H1 (cell line): Measurements from ENCODE around the gene TWIST2. TPM values are rescaled to one million over a fixed set of nuclear protein-coding genes. Genes with fewer than 3 reads are reported as not detected.

Source experiments
- CTCF ChIA-PET: fragments of 300-600 bp; sonication (Branson Sonifier 250); formaldehyde crosslinking; loops from one replicate; lab custom pipeline; 2021; ENCODE audit not compliant: partially characterized antibody; lab: Charles Lee
- POLR2A ChIA-PET: fragments of 300-600 bp; sonication (Branson Sonifier 250); formaldehyde crosslinking; loops from one replicate; lab custom pipeline; 2021; ENCODE audit warnings: inconsistent platforms; ENCODE audit not compliant: partially characterized antibody; lab: Charles Lee
- DNase-seq, 2 experiments: peaks; one replicate each; pipeline versions ENCODE4 v3.0.0 to v3.0.0-alpha.2; 2010 to 2022; ENCODE audit warnings: low spot score in 2 of 2, low read depth in 1 of 2, mixed read lengths in 1 of 2
- FAIRE-seq: peaks from 2 replicates; lab custom pipeline; 2011; peaks lifted over from hg19 to GRCh38; lab: Jason Lieb, UNC
- H2AFZ ChIP-seq: 2 replicates; pipeline ENCODE4 v1.8.1; 2012; ENCODE audit warnings: low read length, inconsistent platforms
- H2AK5ac ChIP-seq: 2 replicates; pipeline ENCODE4 v1.6.1; 2013; ENCODE audit warnings: low read depth, low read length
- H2BK120ac ChIP-seq: replicated peaks from 2 replicates; pipeline ENCODE3; 2013; ENCODE audit warnings: low read depth, low read length, inconsistent platforms
- H2BK12ac ChIP-seq: 2 replicates; pipeline ENCODE4 v1.6.1; 2013; ENCODE audit warnings: low read depth, low read length
- H2BK15ac ChIP-seq: 2 replicates; pipeline ENCODE4 v1.6.1; 2013; ENCODE audit warnings: low read length
- H2BK20ac ChIP-seq: 2 replicates; pipeline ENCODE4 v1.6.1; 2013; ENCODE audit warnings: low read length
- H2BK5ac ChIP-seq: 2 replicates; pipeline ENCODE4 v1.6.1; 2013; ENCODE audit warnings: low read depth, low read length
- H3K14ac ChIP-seq: 2 replicates; pipeline ENCODE4 v1.6.1; 2013; ENCODE audit warnings: inconsistent platforms; ENCODE audit not compliant: insufficient read length
- H3K18ac ChIP-seq: 2 replicates; pipeline ENCODE4 v1.6.1; 2013; ENCODE audit warnings: low read length; ENCODE audit errors: extremely low read depth
- H3K23ac ChIP-seq: 2 replicates; pipeline ENCODE4 v1.6.1; 2013; ENCODE audit warnings: inconsistent platforms; ENCODE audit not compliant: insufficient read length
- H3K23me2 ChIP-seq: 2 replicates; pipeline ENCODE4 v1.6.1; 2013; ENCODE audit warnings: low read depth, low read length
- H3K27ac ChIP-seq: 2 replicates; pipeline ENCODE4 v1.6.1; 2011; ENCODE audit warnings: low read depth, low read length, inconsistent platforms
- H3K27me3 ChIP-seq, 4 experiments: replicated peaks in 1 of 4; 1 replicate in 1 of 4; 2 replicates in 3 of 4; pipeline versions ENCODE4 v1.6.1 to v1.8.1; 2011 to 2013; ENCODE audit warnings: low read length in 3 of 4, mild to moderate bottlenecking in 3 of 4, inconsistent platforms in 2 of 4, mixed read lengths in 2 of 4, moderate library complexity in 1 of 4; ENCODE audit not compliant: control insufficient read depth in 3 of 4, insufficient read depth in 3 of 4; ENCODE audit errors: extremely low read depth in 1 of 4
- H3K36me3 ChIP-seq, 4 experiments: 2 replicates each; pipeline versions ENCODE4 v1.6.1 to v1.8.1; 2011 to 2013; ENCODE audit warnings: mild to moderate bottlenecking in 4 of 4, low read length in 3 of 4, moderate library complexity in 2 of 4, control low read depth in 1 of 4, inconsistent platforms in 1 of 4; ENCODE audit not compliant: insufficient read depth in 4 of 4, control insufficient read depth in 2 of 4
- H3K4ac ChIP-seq: replicated peaks from 2 replicates; pipeline ENCODE3; 2013; ENCODE audit warnings: low read length, low read depth, mixed read lengths, inconsistent platforms; ENCODE audit not compliant: insufficient read length
- H3K4me1 ChIP-seq, 4 experiments: replicated peaks in 1 of 4; 1 replicate in 1 of 4; 2 replicates in 3 of 4; pipeline versions ENCODE4 v1.6.1 to v1.8.1; 2011 to 2013; ENCODE audit warnings: low read length in 3 of 4, inconsistent platforms in 2 of 4, mixed read lengths in 1 of 4; ENCODE audit not compliant: insufficient read depth in 4 of 4, control insufficient read depth in 3 of 4
- H3K4me2 ChIP-seq, 2 experiments: 2 replicates each; pipeline versions ENCODE4 v1.6.1 to v1.8.1; 2011 to 2013; ENCODE audit warnings: low read depth in 2 of 2, low read length in 2 of 2, control low read depth in 1 of 2, inconsistent platforms in 1 of 2, mild to moderate bottlenecking in 1 of 2; ENCODE audit not compliant: insufficient read depth in 1 of 2
- H3K4me3 ChIP-seq, 4 experiments: fragments of 200-600, 300-600 bp in 1 of 4; sonication (generic), shearing (Covaris generic), sonication (Bioruptor Twin) in 1 of 4; 2 replicates each; pipeline versions ENCODE4 v1.5.1 to v1.8.1; 2011 to 2016; ENCODE audit warnings: low read length in 4 of 4, low read depth in 3 of 4, control low read depth in 2 of 4, inconsistent platforms in 2 of 4, mild to moderate bottlenecking in 2 of 4, mixed read lengths in 1 of 4, moderate library complexity in 1 of 4; ENCODE audit not compliant: insufficient read depth in 2 of 4; ENCODE audit errors: extremely low read depth in 1 of 4
- H3K56ac ChIP-seq: replicated peaks from 2 replicates; pipeline ENCODE3; 2013; ENCODE audit warnings: low read depth, mild to moderate bottlenecking, mixed read lengths, low read length, inconsistent platforms; ENCODE audit not compliant: insufficient read length
- H3K79me1 ChIP-seq: 2 replicates; pipeline ENCODE4 v1.6.1; 2013; ENCODE audit warnings: low read depth, low read length, control low read depth
- H3K79me2 ChIP-seq, 2 experiments: 2 replicates each; pipeline versions ENCODE4 v1.6.1 to v1.8.1; 2012 to 2013; ENCODE audit warnings: low read length in 2 of 2, mild to moderate bottlenecking in 2 of 2, inconsistent platforms in 1 of 2; ENCODE audit not compliant: insufficient read depth in 2 of 2, control insufficient read depth in 1 of 2
- H3K9ac ChIP-seq, 4 experiments: replicated peaks in 1 of 4; 1 replicate in 1 of 4; 2 replicates in 3 of 4; pipeline versions ENCODE4 v1.6.1 to v1.8.1; 2011 to 2013; ENCODE audit warnings: low read depth in 3 of 4, low read length in 3 of 4, control low read depth in 2 of 4, mild to moderate bottlenecking in 2 of 4, moderate library complexity in 2 of 4, inconsistent platforms in 1 of 4; ENCODE audit errors: extremely low read depth in 1 of 4
- H3K9me3 ChIP-seq, 2 experiments: 2 replicates each; pipeline versions ENCODE4 v1.6.1 to v1.8.1; 2012 to 2013; ENCODE audit warnings: mild to moderate bottlenecking in 2 of 2, moderate library complexity in 2 of 2, control low read depth in 1 of 2, inconsistent platforms in 1 of 2, low read depth in 1 of 2, low read length in 1 of 2, mixed read lengths in 1 of 2; ENCODE audit not compliant: insufficient read depth in 2 of 2
- H4K20me1 ChIP-seq, 2 experiments: replicated peaks in 1 of 2; 2 replicates each; pipeline versions ENCODE3 to v1.8.1; 2011 to 2013; ENCODE audit warnings: inconsistent platforms in 2 of 2, low read length in 2 of 2, mild to moderate bottlenecking in 1 of 2; ENCODE audit not compliant: insufficient read depth in 2 of 2, control insufficient read depth in 1 of 2
- H4K5ac ChIP-seq: 2 replicates; pipeline ENCODE4 v1.6.1; 2013; ENCODE audit warnings: low read length, low read depth, mixed read lengths, inconsistent platforms; ENCODE audit not compliant: insufficient read length
- H4K8ac ChIP-seq: 2 replicates; pipeline ENCODE4 v1.8.0; 2013; ENCODE audit warnings: mild to moderate bottlenecking, moderate library complexity, low read length, inconsistent platforms; ENCODE audit not compliant: insufficient read depth; ENCODE audit errors: extremely low read depth
- H4K91ac ChIP-seq: replicated peaks from 2 replicates; pipeline ENCODE3; 2013; ENCODE audit warnings: low read length, mixed read lengths, inconsistent platforms; ENCODE audit not compliant: insufficient read length
- KDM4A ChIP-seq: IDR thresholded peaks from one replicate; pipeline ENCODE4 v1.7.1; 2012; ENCODE audit warnings: low read depth, mild to moderate bottlenecking, moderate library complexity, low read length, inconsistent platforms; ENCODE audit not compliant: severe bottlenecking
- RNF2 ChIP-seq: fragments of 200-900, 300-1000 bp; sonication (generic); IDR thresholded peaks from 2 replicates; pipeline ENCODE4 v1.7.1; 2016; ENCODE audit warnings: borderline replicate concordance, low read depth, mild to moderate bottlenecking, antibody characterized with exemption, low read length; ENCODE audit not compliant: poor library complexity, severe bottlenecking; ENCODE audit errors: missing control alignments
- SIRT6 ChIP-seq: IDR thresholded peaks from one replicate; pipeline ENCODE4 v1.7.1; 2012; ENCODE audit warnings: low read length, inconsistent platforms
- TBP ChIP-seq: IDR thresholded peaks from 2 replicates; pipeline ENCODE4 v1.6.1; 2011; ENCODE audit warnings: low read depth, low read length, improper control_type of control experiment
- YY1 ChIP-seq: IDR thresholded peaks from 2 replicates; pipeline ENCODE4 v1.6.1; 2011; ENCODE audit warnings: low read depth, mild to moderate bottlenecking, low read length
- WGBS, 2 experiments: shearing (Covaris generic) in 1 of 2; methylation state at CpG; one replicate each; pipeline versions ENCODE4 v1.1.6 to v1.1.7; 2013 to 2015; ENCODE audit warnings: low lambda C conversion rate in 2 of 2, mixed read lengths in 2 of 2, inconsistent platforms in 1 of 2, low coverage in 1 of 2, missing lambda C conversion rate in 1 of 2; ENCODE audit not compliant: insufficient replicate concordance in 2 of 2, insufficient coverage in 1 of 2, insufficient read length in 1 of 2; ENCODE audit errors: extremely low coverage in 1 of 2, missing lambda C conversion rate in 1 of 2; 5-methylcytosine and 5-hydroxymethylcytosine counted together
- polyA plus RNA-seq, 7 experiments: library from polyadenylated mRNA; depleted of rRNA in 3 of 7; stranded (reverse) in 5 of 7; unstranded in 2 of 7; fragments of >200 nt in 5 of 7; fragments of 200-250 nt in 2 of 7; gene quantifications; 1 replicate in 5 of 7; 2 replicates in 1 of 7; 4 replicates in 1 of 7; pipeline versions ENCODE4 v1.2.1 to v1.2.3, GENCODE V29; 2011 to 2013; ENCODE audit warnings: missing spikeins in 2 of 7, mixed read lengths in 2 of 7
- total RNA-seq: library from RNA; stranded (reverse); fragmentation: NEBNext Ultra II Directional; extraction: Animal tissue kit (Norgen Biotek cat#: 25700); gene quantifications from 2 replicates; pipeline ENCODE4 v1.2.1, GENCODE V29; 2021

The TWIST2 gene
- total and polyA plus RNA-seq, 2 of the 8 experiments (the other 6 are each of a cell fraction or from before 2014, with no cell fraction given), result 2.6 to 4.3 TPM

DNA sequence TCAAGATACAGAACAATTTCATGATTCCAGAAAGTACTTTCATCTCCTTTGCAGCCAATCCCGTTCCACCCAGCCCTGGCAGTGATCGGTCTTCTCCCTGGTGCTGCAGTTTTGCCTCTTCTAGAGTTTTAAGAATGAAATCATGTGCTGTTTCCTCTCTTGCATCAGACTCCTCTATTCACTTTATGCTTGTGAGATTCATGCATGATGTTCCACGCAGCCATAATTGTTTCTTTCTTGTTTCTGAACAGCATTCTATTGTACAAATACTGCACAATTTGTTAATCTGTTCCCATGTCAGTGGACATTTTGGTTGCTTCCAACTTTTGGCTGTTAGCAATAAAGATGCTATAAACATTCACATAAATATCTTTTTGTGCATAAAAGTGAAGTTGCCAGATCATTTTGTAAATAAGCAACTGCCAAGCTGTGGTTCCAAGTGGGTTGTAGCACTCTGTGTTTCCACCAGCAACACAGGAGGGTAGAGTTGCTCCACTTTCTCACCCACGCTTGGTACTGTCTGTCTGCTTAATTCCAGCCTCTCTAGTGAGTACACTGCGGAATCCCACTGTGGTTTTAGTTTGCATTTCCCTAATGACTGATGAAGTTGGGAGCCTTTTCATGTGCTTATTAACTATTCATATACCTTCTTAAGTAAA, 104.5 kb downstream of the TWIST2 start:
- Histone ChIP-seq H3K56ac (no peak overlapping the region), H3K23ac (no peak overlapping the region), H4K91ac (no peak overlapping the region), H3K4me3 (no peak overlapping the region), H2BK5ac (no peak overlapping the region), H4K8ac (no peak overlapping the region), H2AK5ac (no peak overlapping the region), H2BK120ac (no peak overlapping the region), H3K79me2 (no peaks in the 10 kb centered on the region), H3K4me1 (no peaks in the 10 kb centered on the region), H3K9ac (no peak overlapping the region), H2BK20ac (no peak overlapping the region), H3K18ac (no peak overlapping the region), H4K20me1 (no peaks in the 10 kb centered on the region), H2BK12ac (no peak overlapping the region), H3K9me3 (no peaks in the 10 kb centered on the region), H3K36me3 (no peaks in the 10 kb centered on the region), H3K27ac (no peak overlapping the region), H3K14ac (no peak overlapping the region), H3K4me2 (no peak overlapping the region), H4K5ac (no peak overlapping the region), H3K4ac (no peak overlapping the region), H2AFZ (no peak overlapping the region), H2BK15ac (no peak overlapping the region), H3K23me2 (no peaks in the 10 kb centered on the region), H3K27me3 (no peaks in the 10 kb centered on the region; a peak in 1 of 7 replicates), H3K79me1 (no peaks in the 10 kb centered on the region)
- CTCF ChIA-PET, result no interaction called here
- POLR2A ChIA-PET, result no interaction called here
- WGBS, 2 experiments, result 91% methylated on average over 5 of the region's 5 CpGs; no CpG with 5 or more reads in 1 of the 2 experiments
- TF ChIP-seq KDM4A (no peak), TBP (no peak), RNF2 (no peak), YY1 (no peak), SIRT6 (no peak)
- DNase-seq, result no peak
- FAIRE-seq, result no peak
